DOHH2 (cell line): ENCODE data around the gene KRT40.

Experiments used
- H3F3A ChIP-seq: fragments of 200-600 bp; sonication (generic), shearing (Covaris generic); 2 replicates; pipeline ENCODE4 v1.6.0; 2016; ENCODE audit warnings: antibody characterized with exemption, mild to moderate bottlenecking; ENCODE audit not compliant: control insufficient read depth, insufficient read depth
- H3K27ac ChIP-seq: fragments of 200-600 bp; sonication (generic); 2 replicates; pipeline ENCODE4 v1.5.1; 2014; ENCODE audit warnings: low read depth, mild to moderate bottlenecking, low read length, moderate library complexity
- H3K27me3 ChIP-seq: fragments of 200-600 bp; sonication (generic); 2 replicates; pipeline ENCODE4 v1.6.1; 2014; ENCODE audit warnings: mild to moderate bottlenecking, low read length, mixed read lengths; ENCODE audit not compliant: control insufficient read depth
- H3K36me3 ChIP-seq: fragments of 200-600 bp; sonication (generic); 2 replicates; pipeline ENCODE4 v1.6.1; 2014; ENCODE audit warnings: mild to moderate bottlenecking, low read length, moderate library complexity, mixed read lengths; ENCODE audit not compliant: control insufficient read depth
- H3K4me1 ChIP-seq: fragments of 200-600 bp; sonication (generic); 2 replicates; pipeline ENCODE4 v1.6.1; 2014; ENCODE audit warnings: mild to moderate bottlenecking, low read length, mixed read lengths; ENCODE audit not compliant: control insufficient read depth
- H3K4me2 ChIP-seq: fragments of 200-600 bp; sonication (generic); 2 replicates; pipeline ENCODE4 v1.6.0; 2014; ENCODE audit warnings: mild to moderate bottlenecking, low read length, moderate library complexity
- H3K4me3 ChIP-seq: fragments of 200-600 bp; sonication (generic); 2 replicates; pipeline ENCODE4 v1.5.1; 2014; ENCODE audit warnings: mild to moderate bottlenecking, low read length, mixed read lengths
- H3K79me2 ChIP-seq: fragments of 200-600 bp; sonication (generic); 2 replicates; pipeline ENCODE4 v1.6.1; 2014; ENCODE audit warnings: mild to moderate bottlenecking, low read length, mixed read lengths; ENCODE audit not compliant: control insufficient read depth
- H3K9me2 ChIP-seq: fragments of 200-600 bp; sonication (generic); replicated peaks from 2 replicates; pipeline ENCODE4 v1.6.1; 2014; ENCODE audit warnings: mild to moderate bottlenecking, low read length, mixed read lengths; ENCODE audit not compliant: control insufficient read depth
- H3K9me3 ChIP-seq: fragments of 200-600 bp; sonication (generic); 2 replicates; pipeline ENCODE4 v1.6.1; 2014; ENCODE audit warnings: antibody characterized with exemption, low read length, mixed read lengths; ENCODE audit not compliant: control insufficient read depth, insufficient read depth
- H4K20me1 ChIP-seq: fragments of 200-600 bp; sonication (generic); 2 replicates; pipeline ENCODE4 v1.6.0; 2014; ENCODE audit warnings: low read depth, mild to moderate bottlenecking, antibody characterized with exemption, low read length, moderate library complexity; ENCODE audit not compliant: control insufficient read depth, insufficient read depth
- CTCF ChIP-seq: fragments of 200-600 bp; sonication (generic); IDR thresholded peaks from one replicate; pipeline ENCODE4 v1.5.1; 2014; ENCODE audit warnings: antibody characterized with exemption, mild to moderate bottlenecking, low read depth, low read length; ENCODE audit not compliant: poor library complexity, severe bottlenecking
- EZH2phosphoT487 ChIP-seq: fragments of 200-600 bp; sonication (generic); IDR thresholded peaks from 2 replicates; pipeline ENCODE4 v1.6.1; 2017; ENCODE audit warnings: borderline replicate concordance, mild to moderate bottlenecking, antibody characterized with exemption, low read length, moderate library complexity, mixed read lengths

KRT40 gene

GRCh38 chr17:40950176-40950575 lies 34.0 kb downstream of the KRT40 start:
- no peaks in the 10 kb centered on the region for H4K20me1 ChIP-seq
- no peak overlapping the region for H3K4me3 ChIP-seq
- no peaks in the 10 kb centered on the region for H3K9me2 ChIP-seq
- H3K36me3 ChIP-seq, result no peaks in the 10 kb centered on the region
- no peaks in the 10 kb centered on the region for H3K79me2 ChIP-seq
- H3K27me3 ChIP-seq, result no peaks in the 10 kb centered on the region; the same call in none of the 2 replicates
- no peaks in the 10 kb centered on the region for H3F3A ChIP-seq
- H3K27ac ChIP-seq, result no peak overlapping the region
- no peak overlapping the region for H3K4me2 ChIP-seq
- no peaks in the 10 kb centered on the region for H3K4me1 ChIP-seq
- TF ChIP-seq CTCF (no peak), EZH2phosphoT487 (no peak)
- H3K9me3 ChIP-seq, result no peaks in the 10 kb centered on the region

GRCh38 chr17:40949418-40949817 lies 34.7 kb downstream of the KRT40 start:
- Histone ChIP-seq H3K9me2 (no peaks in the 10 kb centered on the region), H3K4me2 (no peak overlapping the region), H3K36me3 (no peaks in the 10 kb centered on the region), H3K9me3 (no peaks in the 10 kb centered on the region), H3K27me3 (no peaks in the 10 kb centered on the region; the same call in none of the 2 replicates), H3K79me2 (no peaks in the 10 kb centered on the region), H4K20me1 (no peaks in the 10 kb centered on the region), H3K4me3 (no peak overlapping the region), H3K4me1 (no peaks in the 10 kb centered on the region), H3K27ac (no peak overlapping the region), H3F3A (no peaks in the 10 kb centered on the region)
- TF ChIP-seq CTCF, result no peak
- no peak for TF ChIP-seq EZH2phosphoT487

GRCh38 chr17:40947929-40948328 lies 36.2 kb downstream of the KRT40 start:
- Histone ChIP-seq H3K27me3 (no peaks in the 10 kb centered on the region; the same call in none of the 2 replicates), H3K4me2 (no peak overlapping the region), H3F3A (no peaks in the 10 kb centered on the region), H3K9me3 (no peaks in the 10 kb centered on the region), H3K27ac (no peak overlapping the region), H4K20me1 (no peaks in the 10 kb centered on the region), H3K9me2 (no peaks in the 10 kb centered on the region), H3K79me2 (no peaks in the 10 kb centered on the region), H3K4me3 (no peak overlapping the region), H3K36me3 (no peaks in the 10 kb centered on the region), H3K4me1 (no peaks in the 10 kb centered on the region)
- TF ChIP-seq EZH2phosphoT487 (no peak), CTCF (no peak)

- H3K9me3 ChIP-seq, result no peaks in the 10 kb centered on the region
- no peaks in the 10 kb centered on the region; the same call in 1 of the 2 replicates for H3K27me3 ChIP-seq
- no peaks in the 10 kb centered on the region for H3K36me3 ChIP-seq
- H4K20me1 ChIP-seq, result no peaks in the 10 kb centered on the region
- H3K4me2 ChIP-seq, result no peak overlapping the region
- H3K9me2 ChIP-seq, result no peaks in the 10 kb centered on the region
- no peak for TF ChIP-seq EZH2phosphoT487
- TF ChIP-seq CTCF, result no peak
- H3K79me2 ChIP-seq, result no peaks in the 10 kb centered on the region
- H3K4me1 ChIP-seq, result no peaks in the 10 kb centered on the region
- H3K4me3 ChIP-seq, result no peak overlapping the region
- H3F3A ChIP-seq, result no peaks in the 10 kb centered on the region
- H3K27ac ChIP-seq, result no peak overlapping the region
These were observed 38.7 kb downstream of the KRT40 start for GRCh38 chr17:40945414-40945813.
